Measurements from ENCODE around the gene SLC35E1. TPM values are rescaled to one million over a fixed set of nuclear protein-coding genes. Genes with fewer than 3 reads are reported as not detected.

SLC35E1 gene
- total RNA-seq, 1 experiment from 2014 or later = 49.1 TPM

- TF ChIP-seq REST (IDR thresholded peaks at IDR 0.05; ENCODE audit: low read depth) (no peak), ELF1 (IDR thresholded peaks at IDR 0.05; ENCODE audit: borderline replicate concordance, low read depth) (no peak)
Observed at GRCh38 chr19:16541526-16542044, 30.6 kb downstream of the SLC35E1 start (continued).

- H3K79me2 ChIP-seq (ENCODE audit: insufficient read depth, low read length) = peaks cover 86% of the 10 kb centered on the region
- peak overlapping the region; percentile 94 for H3K4me2 ChIP-seq (ENCODE audit: low read length)
- no peaks in the 10 kb centered on the region for H3K9me2 ChIP-seq (ENCODE audit: insufficient read depth)
- H2AFZ ChIP-seq (ENCODE audit: low read depth, low read length, poor library complexity, severe bottlenecking) = no peak overlapping the region
- peak overlapping the region; percentile 96 for H3K9ac ChIP-seq (ENCODE audit: low read length)
- intact Hi-C loops (cut with micrococcal nuclease) = no loop called here
- no peaks in the 10 kb centered on the region for H3K9me3 ChIP-seq (ENCODE audit: control insufficient read depth in 1 of 2, insufficient read depth in 1 of 2, low read depth in 1 of 2, low read length in 2 of 2)
- CTCF ChIA-PET = no interaction called here
- peaks cover 14 to 45% of the 10 kb centered on the region in 2 experiments for H3K36me3 ChIP-seq (ENCODE audit: control insufficient read depth in 1 of 2, insufficient read depth in 2 of 2, low read length in 2 of 2)
- POLR2A ChIA-PET = no interaction called here
- no peak overlapping the region; the same call in 1 of the 2 replicates for H3K27ac ChIP-seq (ENCODE audit: low read depth, low read length)
- ATAC-seq = no peak
- no peaks in the 10 kb centered on the region for H3K27me3 ChIP-seq (ENCODE audit: insufficient read depth, low read length)
- H4K20me1 ChIP-seq (ENCODE audit: insufficient read depth) = peaks cover 26% of the 10 kb centered on the region; the same call in 1 of the 2 replicates
- no peak for DNase-seq (ENCODE audit: low read depth, low spot score)
- peaks cover 9 to 17% of the 10 kb centered on the region in 2 experiments for H3K4me1 ChIP-seq (ENCODE audit: control insufficient read depth in 1 of 2, insufficient read depth in 2 of 2, low read length in 2 of 2)
- H3K4me3 ChIP-seq (replicated peaks in 1 of 2; ENCODE audit: low read depth in 1 of 2, low read length in 2 of 2) = peak overlapping the region; percentile 97 to 100
- RAD21 ChIA-PET (ENCODE audit: low non-redundant PET in 1 of 2, low total read pairs in 2 of 2, uncharacterized antibody in 2 of 2, unreplicated experiment in 2 of 2) = no interaction called here
- BruUV-seq (replicated peaks) = no TSS peak
- TF ChIP-seq POLR2AphosphoS5 (IDR thresholded peaks at IDR 0.05; ENCODE audit: low read depth, low read length) (no peak), RAD21 (IDR thresholded peaks at IDR 0.05; ENCODE audit: low read depth) (no peak), MAX (IDR thresholded peaks at IDR 0.05) (no peak), FOSL1 (IDR thresholded peaks at IDR 0.05; ENCODE audit: low read depth) (no peak), SRF (IDR thresholded peaks at IDR 0.05; ENCODE audit: low read depth) (no peak), ZBTB33 (IDR thresholded peaks at IDR 0.05; ENCODE audit: extremely low read depth, insufficient replicate concordance, low read length) (no peak), POLR2A (IDR thresholded peaks at IDR 0.05; ENCODE audit: borderline replicate concordance, extremely low read depth, insufficient read depth, insufficient read length) (no peak), SIN3A (IDR thresholded peaks at IDR 0.05; ENCODE audit: low read depth) (no peak), CEBPB (IDR thresholded peaks at IDR 0.05; ENCODE audit: low read depth) (no peak), SP1 (IDR thresholded peaks at IDR 0.05; ENCODE audit: low read depth) (no peak), ZNF274 (IDR thresholded peaks at IDR 0.05; ENCODE audit: low read depth, low read length) (no peak), CTCF (IDR thresholded peaks at IDR 0.05 in 2 of 3, conservative IDR thresholded peaks at IDR 0.05 in 1 of 3; ENCODE audit: borderline replicate concordance in 1 of 3, insufficient read depth in 1 of 3, low read depth in 2 of 3, low read length in 2 of 3) (no peak)
Observed at GRCh38 chr19:16540948-16541347, 31.3 kb downstream of the SLC35E1 start.
